RCC 7860 (cell line): Measurements from ENCODE around the gene UBXN2A.
A peak's percentile ranks its signal among the peaks of the same experiment; 100 is the strongest.
"Not testable (repeated sequence)": the region's sequence is repeated elsewhere in the genome, so short reads cannot be mapped to it uniquely, and the experiment has no call there.

Experiments
- DNase-seq: peaks from one replicate; pipeline ENCODE4 v3.0.0-alpha.2; 2015; ENCODE audit warnings: low spot score
- FAIRE-seq: peaks from 2 replicates; lab custom pipeline; 2012; peaks lifted over from hg19 to GRCh38; lab: Jason Lieb, UNC

Gene UBXN2A

GRCh38 chr2:23940718-23941620 lies 706 bp downstream of the UBXN2A start:
- FAIRE-seq (no peak), DNase-seq (no peak)

DNA sequence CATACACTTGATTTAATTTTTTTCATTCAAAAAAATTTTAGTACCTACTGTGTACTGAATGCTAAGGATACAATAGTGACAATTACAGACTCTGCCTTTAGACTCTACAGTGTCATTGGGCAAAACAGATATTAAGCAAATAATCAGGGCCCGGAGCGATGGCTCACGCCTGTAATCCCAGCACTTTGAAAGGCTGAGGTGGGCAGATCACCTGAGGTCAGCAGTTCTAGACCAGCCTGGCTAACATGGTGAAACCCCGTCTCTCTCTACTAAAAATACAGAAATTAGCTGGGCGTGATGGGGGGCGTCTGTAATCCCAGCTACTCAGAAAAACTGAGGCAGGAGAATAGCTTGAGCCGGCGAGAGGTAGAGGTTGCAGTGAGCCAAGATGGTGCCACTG lies 1.4 kb downstream of the UBXN2A start:
- DNase-seq (no peak), FAIRE-seq (no peak)

DNA sequence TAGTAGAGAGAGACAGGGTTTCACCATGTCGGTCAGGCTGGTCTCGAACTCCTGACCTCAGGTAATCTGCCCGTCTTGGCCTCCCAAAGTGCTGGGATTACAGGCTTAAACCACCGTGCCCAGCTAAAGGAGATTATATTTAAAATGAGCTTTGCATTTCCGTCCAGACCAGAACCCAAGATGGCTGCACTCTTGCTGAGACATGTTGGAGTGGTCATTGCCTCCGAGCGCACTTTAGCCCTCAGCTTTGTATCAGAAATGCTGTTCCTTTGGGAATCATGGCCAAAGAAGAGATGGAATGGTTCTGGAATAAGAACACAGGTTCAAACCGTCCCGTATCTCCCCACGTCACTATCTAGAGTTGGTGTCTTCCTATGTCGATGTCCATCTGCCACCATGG lies 3.4 kb downstream of the UBXN2A start:
- DNase-seq, result no peak

GRCh38 chr2:23944527-23944926 lies 4.3 kb downstream of the UBXN2A start:
- DNase-seq (no peak), FAIRE-seq (no peak)

More for the DNA sequence above, 3.4 kb downstream of the UBXN2A start:
- no peak for FAIRE-seq

GRCh38 chr2:23944976-23945375 lies 4.7 kb downstream of the UBXN2A start:
- FAIRE-seq, result no peak
- DNase-seq, result no peak

GRCh38 chr2:23947350-23947749 lies 7.1 kb downstream of the UBXN2A start:
- no peak for FAIRE-seq

GRCh38 chr2:23952558-23952957 lies 12.3 kb downstream of the UBXN2A start:
- not testable (repeated sequence) for FAIRE-seq, DNase-seq

More at GRCh38 chr2:23947350-23947749, 7.1 kb downstream of the UBXN2A start:
- no peak for DNase-seq

GRCh38 chr2:23953625-23954024 lies 13.4 kb downstream of the UBXN2A start:
- no peak for DNase-seq
- FAIRE-seq, result no peak

DNA sequence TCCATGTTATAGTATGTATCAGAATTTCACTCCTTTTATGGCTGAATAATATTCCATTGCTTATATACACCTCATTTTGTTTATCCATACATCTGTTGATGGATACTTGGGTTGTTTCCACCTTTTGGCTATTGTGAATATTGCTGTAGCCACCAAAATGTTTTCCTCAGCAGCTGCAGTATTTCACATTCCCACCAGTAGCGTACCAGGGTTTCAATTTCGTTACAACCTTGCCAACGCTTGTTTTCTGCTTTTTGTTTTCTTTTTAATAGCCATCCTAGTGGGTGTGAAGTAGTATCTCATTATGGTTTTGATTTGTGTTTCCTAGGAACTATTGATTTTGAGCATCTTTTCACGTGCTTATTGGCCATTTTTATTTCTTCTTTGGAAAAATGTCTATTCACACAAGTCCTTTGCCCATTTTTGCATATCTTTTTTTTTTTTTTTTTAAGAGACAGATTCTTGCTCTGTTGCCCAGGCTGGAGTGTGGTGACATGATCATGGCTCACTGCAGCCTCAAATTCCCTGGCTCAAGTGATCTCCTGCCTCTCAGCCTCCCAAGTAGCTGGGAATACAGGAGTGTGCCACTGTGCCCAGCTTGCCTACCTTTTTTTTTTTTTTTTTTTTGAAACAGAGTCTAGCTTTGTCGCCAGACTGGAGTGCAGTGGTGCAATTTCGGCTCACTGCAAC lies 14.2 kb downstream of the UBXN2A start:
- FAIRE-seq (no peak), DNase-seq (no peak)

DNA sequence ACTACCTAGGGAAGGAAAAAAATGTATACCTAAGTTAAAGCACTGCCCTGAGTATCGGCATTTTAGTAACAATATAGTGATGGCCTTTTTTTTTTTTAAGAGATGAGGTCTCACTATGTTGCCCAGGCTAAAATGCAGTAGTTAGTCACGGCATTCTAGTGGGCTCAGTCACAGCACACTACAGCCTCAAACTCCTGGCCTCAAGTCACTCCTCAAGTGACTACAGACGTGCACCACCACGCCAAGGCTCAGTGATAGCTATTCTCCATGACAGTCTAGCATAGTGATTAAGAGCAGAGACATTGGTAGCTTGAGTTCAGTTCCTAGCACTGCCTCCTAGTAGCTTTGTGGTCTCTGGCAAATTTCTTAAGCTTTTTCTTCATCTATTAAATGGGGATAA lies 27.6 kb downstream of the UBXN2A start:
- FAIRE-seq (no peak), DNase-seq (no peak)

GRCh38 chr2:23976883-23977282 lies 36.6 kb downstream of the UBXN2A start:
- FAIRE-seq (no peak), DNase-seq (no peak)

DNA sequence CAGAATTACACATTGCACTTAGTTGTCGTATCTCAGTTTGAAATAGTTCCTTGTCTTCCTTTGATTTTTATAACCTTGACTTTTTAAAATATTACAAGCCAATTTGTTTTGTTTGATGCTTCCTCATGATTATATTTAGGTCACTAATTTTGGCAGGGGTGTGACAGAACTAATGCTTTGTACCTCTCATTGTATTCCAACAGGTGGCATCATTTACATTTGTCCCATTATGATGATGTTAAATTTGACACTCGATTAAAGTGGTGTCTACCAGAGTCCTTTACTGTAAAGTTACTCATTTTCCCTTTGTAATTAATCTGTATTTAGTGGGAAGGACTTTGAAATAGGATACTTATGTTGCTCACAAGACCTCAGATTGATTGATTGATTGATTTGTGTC lies 48.1 kb downstream of the UBXN2A start:
- no peak for DNase-seq
- no peak for FAIRE-seq

- DNase-seq (no peak), FAIRE-seq (no peak)
These were observed 52.7 kb downstream of the UBXN2A start for GRCh38 chr2:23992931-23993330.

GRCh38 chr2:23993736-23994269 lies 53.5 kb downstream of the UBXN2A start:
- DNase-seq, result no peak
- no peak for FAIRE-seq

GRCh38 chr2:23994567-23994966 lies 54.3 kb downstream of the UBXN2A start:
- no peak for DNase-seq
- no peak for FAIRE-seq

DNA sequence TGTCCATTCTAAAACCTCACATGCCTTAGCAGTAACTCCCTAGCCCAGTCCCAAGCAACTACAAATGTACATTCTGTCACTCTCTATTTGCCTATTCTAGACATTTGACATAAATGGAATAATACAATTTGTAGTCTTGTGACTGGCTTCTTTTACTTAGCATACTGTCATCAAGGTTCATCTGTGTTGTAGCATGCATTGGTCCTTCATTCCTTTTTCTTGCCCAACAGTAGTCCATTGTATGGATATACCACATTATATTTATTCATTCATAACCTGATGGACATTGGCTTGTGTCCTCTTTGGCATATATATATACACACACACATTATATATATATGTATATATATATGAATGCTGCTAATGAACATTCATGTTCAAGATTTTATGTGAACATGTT lies 67.4 kb downstream of the UBXN2A start:
- FAIRE-seq (no peak), DNase-seq (no peak)

GRCh38 chr2:24008672-24009366 lies 68.6 kb downstream of the UBXN2A start:
- peak; percentile 60 for DNase-seq
- FAIRE-seq, result no peak

DNA sequence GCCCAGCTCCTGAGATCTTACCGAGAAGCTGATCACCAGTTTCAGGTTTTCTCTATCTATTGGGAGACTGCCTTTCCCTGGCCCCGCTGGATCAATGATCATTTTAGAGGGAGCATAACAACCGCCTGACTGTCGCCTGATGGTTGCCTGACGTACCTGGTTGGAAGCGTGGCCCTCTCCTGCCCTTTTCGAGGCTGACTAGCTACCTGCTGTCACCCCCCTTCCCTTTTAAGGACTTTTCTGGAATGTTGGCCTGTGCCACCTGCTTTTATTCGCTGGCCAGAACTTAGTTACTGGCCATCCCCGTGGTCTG lies 69.1 kb downstream of the UBXN2A start:
- no peak for FAIRE-seq
- no peak for DNase-seq

DNA sequence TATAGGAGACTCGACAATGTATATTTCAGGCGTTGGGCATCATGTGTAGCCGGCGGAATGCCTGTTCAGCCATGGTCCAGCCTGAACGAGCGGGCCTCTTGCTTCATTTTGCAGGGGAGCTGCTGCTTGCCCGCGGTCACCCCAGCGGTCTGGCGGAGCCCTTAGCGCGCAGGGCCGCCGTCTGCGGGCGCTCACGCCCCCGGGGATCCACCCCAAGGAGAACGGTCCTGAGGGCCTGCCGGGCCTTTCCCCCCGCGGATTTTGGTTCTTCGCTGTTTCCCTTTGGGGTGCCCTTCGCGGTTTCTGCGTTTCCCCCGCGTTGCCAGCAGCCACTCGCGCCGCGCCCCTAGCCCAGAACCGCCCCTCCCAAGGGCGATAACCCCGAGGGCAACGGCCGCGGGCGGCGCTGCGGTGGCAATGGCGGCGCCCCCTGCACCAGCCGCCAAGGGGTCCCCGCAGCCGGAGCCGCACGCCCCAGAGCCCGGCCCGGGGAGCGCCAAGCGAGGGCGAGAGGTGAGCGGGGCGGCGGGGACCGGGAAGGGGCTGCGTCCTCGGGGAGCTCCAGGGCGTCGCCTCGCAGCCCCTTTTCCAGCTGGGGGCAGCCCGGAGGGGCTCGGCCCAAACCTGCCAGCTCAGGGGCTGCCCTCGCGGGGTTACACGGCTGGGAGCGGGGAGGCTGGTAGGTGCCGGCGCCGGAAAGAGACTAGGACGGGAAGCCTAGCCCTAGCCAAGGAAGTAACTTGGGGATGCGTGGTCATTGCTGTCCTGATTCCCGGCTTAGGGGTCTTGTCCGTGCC lies 69.6 kb downstream of the UBXN2A start, which contains the start of gene MFSD2B:
MFSD2B (plus strand) TSS at position 406 of the 797 bp plus-strand sequence; CDS start at position 418, 12 bp downstream.
- DNase-seq (no peak), FAIRE-seq (no peak)

DNA sequence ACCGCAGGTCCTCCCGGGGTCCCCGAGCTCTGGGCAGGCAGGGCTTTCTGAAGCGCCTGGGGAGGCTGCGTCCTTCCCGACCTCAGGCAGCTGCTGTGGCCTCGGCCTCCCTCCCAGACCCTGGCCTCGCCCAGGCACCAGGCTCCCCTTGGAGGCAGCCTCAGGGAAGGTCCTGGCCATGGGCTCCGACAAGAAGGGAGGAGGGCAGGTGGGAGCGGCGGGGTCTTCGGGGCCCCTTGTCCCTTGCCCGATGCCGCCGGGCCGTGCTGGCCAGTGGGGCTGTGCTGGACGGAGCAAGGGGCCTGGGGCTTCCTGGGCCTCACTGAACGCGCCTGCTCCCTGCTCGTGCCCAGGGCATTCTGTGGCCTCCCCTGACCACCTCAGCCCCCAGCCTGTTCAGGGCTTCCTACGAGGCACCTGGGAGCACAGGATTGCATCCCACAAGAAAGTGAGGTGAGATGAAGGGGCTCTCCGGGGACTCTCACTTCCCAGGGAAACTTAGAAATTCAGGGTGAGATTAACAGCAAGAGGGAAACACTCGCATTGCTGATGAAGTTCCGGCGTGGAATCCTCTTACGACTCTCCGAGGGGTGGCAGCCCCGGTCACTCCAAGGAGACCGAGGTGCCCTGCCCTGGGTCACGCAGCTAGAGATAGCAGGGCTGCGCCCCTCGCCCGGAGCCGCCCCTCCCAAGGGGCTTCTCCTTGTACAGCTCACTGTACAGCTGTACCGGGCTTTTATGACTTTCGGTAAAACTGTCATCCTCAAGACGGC lies 70.4 kb downstream of the UBXN2A start:
- FAIRE-seq, result no peak
- DNase-seq, result no peak
